ENCODE data around the gene ZMYND8. TPM values are rescaled to one million over a fixed set of nuclear protein-coding genes. Genes with fewer than 3 reads are reported as not detected.

Gene ZMYND8
- total RNA-seq, 1 experiment from 2014 or later, result 107 TPM

DNA sequence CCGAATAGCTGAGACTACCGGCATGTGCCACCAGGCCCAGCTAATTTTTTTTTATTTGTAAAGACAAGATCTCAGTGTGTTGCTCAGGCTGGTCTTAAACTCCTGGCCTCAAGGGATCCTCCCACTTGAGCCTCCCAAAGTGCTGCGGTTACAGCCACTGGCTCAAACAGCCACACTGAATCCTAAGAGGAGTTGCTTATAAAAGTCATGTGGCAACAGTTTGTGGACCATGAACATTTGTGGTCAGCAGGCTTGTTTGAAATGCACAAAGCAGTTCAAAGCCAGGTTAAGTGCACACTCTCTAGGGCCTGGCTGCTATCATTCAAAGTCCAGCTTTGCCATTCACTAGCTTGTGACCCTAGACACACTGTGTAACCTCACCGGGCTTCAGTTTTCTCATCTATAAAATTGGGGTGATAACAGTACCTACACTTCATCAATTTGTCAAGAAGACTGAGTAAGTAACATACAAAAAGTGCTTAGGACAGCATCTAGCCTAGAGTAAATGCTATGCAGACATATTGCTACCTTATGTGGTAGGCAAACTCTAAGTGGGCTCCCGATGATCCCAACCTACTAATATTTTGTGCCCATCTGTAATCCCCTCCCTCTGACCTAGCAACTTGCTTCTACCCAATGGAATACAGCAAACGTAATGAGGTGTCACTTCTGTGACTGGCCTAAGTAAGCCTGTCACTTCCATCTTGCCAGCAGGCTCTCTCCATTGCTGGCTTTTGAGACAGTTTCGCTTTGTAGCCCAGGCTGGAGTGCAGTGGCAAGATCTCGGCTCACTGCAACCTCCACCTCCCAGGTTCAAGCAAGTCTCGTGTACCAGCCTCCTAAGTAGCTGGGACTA lies 122.9 kb downstream of the ZMYND8 start:
- Histone ChIP-seq H3K27me3 (ENCODE audit: insufficient read depth, low read depth) (no peaks in the 10 kb centered on the region), H3K4me1 (replicated peaks; ENCODE audit: insufficient read depth) (no peaks in the 10 kb centered on the region), H3K4me2 (no peak overlapping the region), H3K9me3 (ENCODE audit: insufficient read depth, low read depth) (no peaks in the 10 kb centered on the region), H2AFZ (no peak overlapping the region), H3K79me2 (ENCODE audit: low read depth) (0 out of 2 replicates have a peak, but pooled peaks cover 6% of the 10 kb centered on the region), H3K27ac (no peak overlapping the region), H3K36me3 (ENCODE audit: low read depth) (peaks cover 56% of the 10 kb centered on the region), H4K20me1 (ENCODE audit: insufficient read depth) (peaks cover 32% of the 10 kb centered on the region), H3F3A (ENCODE audit: insufficient read depth, low read depth) (peaks cover 38% of the 10 kb centered on the region; the same call in 1 of the 2 replicates), H3K9me2 (ENCODE audit: insufficient read depth) (no peaks in the 10 kb centered on the region), H3K4me3 (no peak overlapping the region)
- intact Hi-C loops (cut with micrococcal nuclease; ENCODE audit: unreplicated experiment), result no loop called here
- ChIA-PET CTCF (no interaction called here), POLR2A (ENCODE audit: unreplicated experiment) (interaction anchor here (0.7 kb wide), 1 partner anchor 724 kb away, joined by 10 read pairs; no protein-coding TSS in a partner anchor)
- no TSS peak for BruUV-seq (replicated peaks)
- no peak for DNase-seq
- TF ChIP-seq EZH2 (IDR thresholded peaks at IDR 0.05; ENCODE audit: low read depth), result no peak
- TF ChIP-seq, protein P1, sequence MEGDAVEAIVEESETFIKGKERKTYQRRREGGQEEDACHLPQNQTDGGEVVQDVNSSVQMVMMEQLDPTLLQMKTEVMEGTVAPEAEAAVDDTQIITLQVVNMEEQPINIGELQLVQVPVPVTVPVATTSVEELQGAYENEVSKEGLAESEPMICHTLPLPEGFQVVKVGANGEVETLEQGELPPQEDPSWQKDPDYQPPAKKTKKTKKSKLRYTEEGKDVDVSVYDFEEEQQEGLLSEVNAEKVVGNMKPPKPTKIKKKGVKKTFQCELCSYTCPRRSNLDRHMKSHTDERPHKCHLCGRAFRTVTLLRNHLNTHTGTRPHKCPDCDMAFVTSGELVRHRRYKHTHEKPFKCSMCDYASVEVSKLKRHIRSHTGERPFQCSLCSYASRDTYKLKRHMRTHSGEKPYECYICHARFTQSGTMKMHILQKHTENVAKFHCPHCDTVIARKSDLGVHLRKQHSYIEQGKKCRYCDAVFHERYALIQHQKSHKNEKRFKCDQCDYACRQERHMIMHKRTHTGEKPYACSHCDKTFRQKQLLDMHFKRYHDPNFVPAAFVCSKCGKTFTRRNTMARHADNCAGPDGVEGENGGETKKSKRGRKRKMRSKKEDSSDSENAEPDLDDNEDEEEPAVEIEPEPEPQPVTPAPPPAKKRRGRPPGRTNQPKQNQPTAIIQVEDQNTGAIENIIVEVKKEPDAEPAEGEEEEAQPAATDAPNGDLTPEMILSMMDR (conservative IDR thresholded peaks at IDR 0.05), result no peak

DNA sequence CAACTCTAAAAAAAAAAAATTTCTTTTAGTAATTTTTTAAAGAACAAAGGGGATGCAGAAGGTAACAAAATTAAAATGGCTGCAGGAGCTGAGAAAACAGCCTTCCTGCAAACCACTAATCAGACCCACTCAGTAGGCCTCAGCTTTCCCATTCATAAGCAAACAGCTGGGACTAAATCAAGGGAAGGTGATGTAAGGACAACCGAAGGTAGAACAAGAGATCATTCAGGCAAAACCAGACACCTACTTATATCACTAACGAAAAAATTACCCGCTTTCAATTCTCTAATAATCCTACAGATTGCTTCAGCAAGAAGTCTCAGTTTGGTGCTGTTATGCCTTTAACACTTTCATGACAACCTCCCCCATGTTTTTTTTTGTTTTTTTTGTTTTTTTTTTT lies 124.0 kb downstream of the ZMYND8 start:
- H3F3A ChIP-seq (ENCODE audit: insufficient read depth, low read depth), result peaks cover 39% of the 10 kb centered on the region; the same call in 1 of the 2 replicates
- no peaks in the 10 kb centered on the region for H3K27me3 ChIP-seq (ENCODE audit: insufficient read depth, low read depth)
- ChIA-PET CTCF (interaction anchor here (0.7 kb wide), 1 partner anchor 376 kb away, joined by 12 read pairs; no protein-coding TSS in a partner anchor), POLR2A (ENCODE audit: unreplicated experiment) (interaction anchor here (0.6 to 0.7 kb wide), 3 partner anchors 150 to 725 kb away, joined by 3 to 10 read pairs (median 5); no protein-coding TSS in a partner anchor)
- H3K36me3 ChIP-seq (ENCODE audit: low read depth), result peaks cover 56% of the 10 kb centered on the region
- intact Hi-C loops (cut with micrococcal nuclease; ENCODE audit: unreplicated experiment), result no loop called here
- H3K27ac ChIP-seq, result no peak overlapping the region
- no peak overlapping the region for H3K4me2 ChIP-seq
- no peak overlapping the region for H2AFZ ChIP-seq
- H4K20me1 ChIP-seq (ENCODE audit: insufficient read depth), result peaks cover 35% of the 10 kb centered on the region
- H3K79me2 ChIP-seq (ENCODE audit: low read depth), result 0 out of 2 replicates have a peak, but pooled peaks cover 6% of the 10 kb centered on the region
- no peaks in the 10 kb centered on the region for H3K9me2 ChIP-seq (ENCODE audit: insufficient read depth)
- H3K4me1 ChIP-seq (replicated peaks; ENCODE audit: insufficient read depth), result no peaks in the 10 kb centered on the region
- H3K4me3 ChIP-seq, result no peak overlapping the region
- H3K9me3 ChIP-seq (ENCODE audit: insufficient read depth, low read depth), result no peaks in the 10 kb centered on the region
- no peak for DNase-seq
- BruUV-seq (replicated peaks), result no TSS peak
- TF ChIP-seq, protein P1 (conservative IDR thresholded peaks at IDR 0.05), result no peak
- no peak for TF ChIP-seq EZH2 (IDR thresholded peaks at IDR 0.05; ENCODE audit: low read depth)

DNA sequence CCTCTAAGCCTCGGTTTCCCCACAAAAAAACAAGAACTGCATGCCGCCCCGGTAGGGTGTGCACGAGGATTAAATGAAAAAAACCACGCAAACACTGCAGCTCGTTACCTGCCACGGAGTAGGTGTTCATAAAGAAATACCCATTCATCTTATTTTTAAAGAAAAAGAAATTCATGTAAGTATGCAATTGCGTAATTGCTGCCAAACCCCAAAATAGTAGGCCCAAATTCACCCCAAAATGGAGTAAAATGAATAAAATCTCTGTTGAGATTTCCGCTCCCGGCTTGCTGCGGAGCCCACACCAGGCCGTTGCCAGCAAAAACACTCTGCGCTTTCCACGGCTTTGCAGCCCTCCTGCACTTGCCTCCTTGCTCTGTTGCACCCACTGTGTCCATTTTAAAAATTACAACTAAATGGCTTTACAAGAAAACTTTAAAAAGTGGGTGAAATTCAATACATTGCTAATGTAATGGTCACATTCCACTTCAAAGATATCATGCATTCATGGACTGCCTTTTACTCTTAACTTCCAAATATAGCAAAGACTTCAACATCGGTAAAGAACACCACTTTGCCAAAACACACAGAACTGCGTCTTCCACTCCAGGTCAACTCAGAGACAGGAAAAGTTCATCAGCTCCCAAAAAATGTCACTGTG lies 125.0 kb downstream of the ZMYND8 start:
- H3K9me3 ChIP-seq (ENCODE audit: insufficient read depth, low read depth), result no peaks in the 10 kb centered on the region
- H3K4me1 ChIP-seq (replicated peaks; ENCODE audit: insufficient read depth), result no peaks in the 10 kb centered on the region
- H2AFZ ChIP-seq, result no peak overlapping the region
- H3K36me3 ChIP-seq (ENCODE audit: low read depth), result peaks cover 58% of the 10 kb centered on the region
- peaks cover 47% of the 10 kb centered on the region; the same call in 1 of the 2 replicates for H3F3A ChIP-seq (ENCODE audit: insufficient read depth, low read depth)
- H4K20me1 ChIP-seq (ENCODE audit: insufficient read depth), result peaks cover 38% of the 10 kb centered on the region
- H3K27ac ChIP-seq, result no peak overlapping the region
- DNase-seq, result no peak
- TF ChIP-seq, protein P1 (conservative IDR thresholded peaks at IDR 0.05), result no peak
- no peak for TF ChIP-seq EZH2 (IDR thresholded peaks at IDR 0.05; ENCODE audit: low read depth)
- no peaks in the 10 kb centered on the region for H3K27me3 ChIP-seq (ENCODE audit: insufficient read depth, low read depth)
- no peak overlapping the region for H3K4me2 ChIP-seq
- ChIA-PET CTCF (no interaction called here), POLR2A (ENCODE audit: unreplicated experiment) (no interaction called here)
- 0 out of 2 replicates have a peak, but pooled peaks cover 6% of the 10 kb centered on the region for H3K79me2 ChIP-seq (ENCODE audit: low read depth)
- no peaks in the 10 kb centered on the region for H3K9me2 ChIP-seq (ENCODE audit: insufficient read depth)
- intact Hi-C loops (cut with micrococcal nuclease; ENCODE audit: unreplicated experiment), result no loop called here
- no TSS peak for BruUV-seq (replicated peaks)
- no peak overlapping the region for H3K4me3 ChIP-seq
